Lower leg skin (tissue), 4 donors: ENCODE measurements around the gene GAS6. TPM values are rescaled to one million over a fixed set of nuclear protein-coding genes. Genes with fewer than 3 reads are reported as not detected.

ENCODE experiments used
- DNase-seq, 2 donors: peaks; one replicate each; pipeline ENCODE4 v3.0.0-alpha.2; 2019; ENCODE audit warnings: low spot score in 2 of 2
- H3K4me3 ChIP-seq: fragments of 200-600 bp; sonication (generic); 2 replicates; pipeline ENCODE4 v1.5.1; 2017; ENCODE audit warnings: mild to moderate bottlenecking, low read depth; ENCODE audit not compliant: poor library complexity, severe bottlenecking
- POLR2A ChIP-seq, 2 donors: fragments of 450-650 bp; IDR thresholded peaks; one replicate each; pipeline ENCODE4 v1.6.1; 2016 to 2017; ENCODE audit warnings: antibody characterized with exemption in 2 of 2, mild to moderate bottlenecking in 1 of 2, moderate library complexity in 1 of 2
- WGBS, 2 donors: methylation state at CpG; one replicate each; pipeline ENCODE4 v1.1.5; 2018; 5-methylcytosine and 5-hydroxymethylcytosine counted together
- intact Hi-C: fragments of 100-400 bp; cut with DNase I; formaldehyde crosslinking; loops from one replicate; pipeline ENCODE4 v1.15.0; 2023; ENCODE audit warnings: low total_unique reads
- total RNA-seq, 4 donors: library from RNA; depleted of rRNA; stranded (reverse); fragments of >200 nt; gene quantifications; one replicate each; pipeline ENCODE4 v1.1.0, GENCODE V29; 2016
- TF ChIP-seq, protein P1 (sequence below), 3 donors: fragments of 450-650 bp; IDR thresholded peaks; one replicate each; pipeline ENCODE4 v1.5.1; 2016; ENCODE audit warnings: antibody characterized with exemption in 3 of 3, mild to moderate bottlenecking in 3 of 3, moderate library complexity in 2 of 3

GAS6 gene
- total RNA-seq, 4 donors from 2014 or later = 176 to 307 (median 213) TPM

DNA sequence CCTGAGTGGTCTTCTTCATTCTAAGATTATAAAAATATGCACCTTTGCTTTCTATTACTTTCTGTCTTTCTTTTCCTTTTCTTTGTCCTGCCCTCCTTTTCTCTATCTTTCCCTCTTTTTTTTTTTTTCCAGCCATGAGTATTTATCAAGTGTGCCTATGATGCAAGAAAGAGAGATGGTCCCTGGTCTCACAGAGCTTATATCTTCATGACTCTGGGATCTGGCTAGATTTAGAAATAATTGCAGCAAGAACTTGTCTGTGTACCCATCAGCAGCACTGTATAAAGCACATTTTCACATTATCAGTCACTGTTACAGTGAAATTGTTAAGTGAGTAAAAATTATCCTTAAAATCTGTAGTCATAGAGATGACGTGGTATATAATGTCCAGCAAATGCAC, 31.6 kb upstream of the GAS6 start:
- DNase-seq = no peak
- WGBS, 2 donors = 92 to 97% methylated on average over 1 of the region's 1 CpG
- H3K4me3 ChIP-seq = no peak overlapping the region
- TF ChIP-seq, protein P1, sequence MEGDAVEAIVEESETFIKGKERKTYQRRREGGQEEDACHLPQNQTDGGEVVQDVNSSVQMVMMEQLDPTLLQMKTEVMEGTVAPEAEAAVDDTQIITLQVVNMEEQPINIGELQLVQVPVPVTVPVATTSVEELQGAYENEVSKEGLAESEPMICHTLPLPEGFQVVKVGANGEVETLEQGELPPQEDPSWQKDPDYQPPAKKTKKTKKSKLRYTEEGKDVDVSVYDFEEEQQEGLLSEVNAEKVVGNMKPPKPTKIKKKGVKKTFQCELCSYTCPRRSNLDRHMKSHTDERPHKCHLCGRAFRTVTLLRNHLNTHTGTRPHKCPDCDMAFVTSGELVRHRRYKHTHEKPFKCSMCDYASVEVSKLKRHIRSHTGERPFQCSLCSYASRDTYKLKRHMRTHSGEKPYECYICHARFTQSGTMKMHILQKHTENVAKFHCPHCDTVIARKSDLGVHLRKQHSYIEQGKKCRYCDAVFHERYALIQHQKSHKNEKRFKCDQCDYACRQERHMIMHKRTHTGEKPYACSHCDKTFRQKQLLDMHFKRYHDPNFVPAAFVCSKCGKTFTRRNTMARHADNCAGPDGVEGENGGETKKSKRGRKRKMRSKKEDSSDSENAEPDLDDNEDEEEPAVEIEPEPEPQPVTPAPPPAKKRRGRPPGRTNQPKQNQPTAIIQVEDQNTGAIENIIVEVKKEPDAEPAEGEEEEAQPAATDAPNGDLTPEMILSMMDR (IDR thresholded peaks at IDR 0.05) = no peak
- TF ChIP-seq POLR2A (IDR thresholded peaks at IDR 0.05) = no peak
- intact Hi-C loops = no loop called here

GRCh38 chr13:113890774-113891480, 27.1 kb upstream of the GAS6 start:
- DNase-seq = no peak
- intact Hi-C loops = no loop called here
- 61 to 75% methylated on average over 2 of the region's 2 CpGs for WGBS, 2 donors
- TF ChIP-seq POLR2A (IDR thresholded peaks at IDR 0.05) = no peak
- TF ChIP-seq, protein P1 (IDR thresholded peaks at IDR 0.05) = no peak
- H3K4me3 ChIP-seq = no peak overlapping the region

DNA sequence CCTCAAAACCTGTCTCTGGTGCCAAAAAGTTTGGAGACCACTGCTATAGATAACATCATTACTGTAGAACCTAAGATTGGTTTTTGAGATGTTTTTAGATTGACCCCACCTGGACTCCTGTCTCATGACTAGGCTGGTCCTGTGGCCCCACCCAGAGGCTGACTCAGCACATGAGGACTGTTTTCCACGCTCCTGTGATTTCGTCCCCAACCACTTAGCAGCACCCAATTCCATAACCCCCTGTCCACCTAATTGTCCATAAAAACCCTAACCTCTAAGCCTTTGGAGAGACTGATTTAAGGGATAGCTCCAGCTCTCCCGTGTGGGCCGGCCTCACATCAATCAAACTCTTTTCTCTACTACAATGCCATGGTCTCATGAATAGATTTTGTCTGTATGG, 25.6 kb upstream of the GAS6 start:
- intact Hi-C loops = no loop called here
- peak in 1 of 2 donors; percentile 74 for DNase-seq
- no peak overlapping the region for H3K4me3 ChIP-seq
- TF ChIP-seq, protein P1 (IDR thresholded peaks at IDR 0.05) = no peak
- no peak for TF ChIP-seq POLR2A (IDR thresholded peaks at IDR 0.05)
- WGBS, 2 donors = 91% methylated on average over 4 of the region's 4 CpGs

DNA sequence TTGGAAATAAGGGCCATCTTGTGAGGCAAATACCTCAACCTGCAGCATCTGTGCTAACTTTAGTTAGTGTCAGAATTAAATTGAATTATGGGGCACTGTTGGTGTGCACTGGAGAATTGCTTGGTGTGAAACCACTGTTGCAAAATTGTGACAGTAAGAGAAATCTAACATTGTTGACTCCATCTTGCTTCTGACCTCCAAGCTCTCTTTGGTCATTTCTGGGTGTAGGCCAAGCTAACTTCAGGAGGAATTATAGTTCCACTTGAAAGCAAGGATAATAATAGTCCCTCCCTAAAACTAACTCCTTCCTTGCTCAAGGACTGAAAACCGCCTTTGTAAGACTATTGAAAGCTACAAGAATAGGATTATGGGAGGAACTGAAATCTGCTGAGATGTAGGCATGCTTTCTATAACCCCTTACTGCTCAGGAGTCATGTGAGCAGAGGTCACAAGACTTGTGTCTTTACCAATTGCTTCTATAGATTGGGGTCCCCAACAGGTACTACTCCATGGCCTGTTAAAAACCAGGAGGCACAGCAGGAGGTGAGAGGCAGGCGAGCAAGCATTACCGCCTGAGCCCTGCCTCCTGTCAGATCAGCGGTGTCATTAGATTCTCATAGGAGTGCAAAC, 24.9 kb upstream of the GAS6 start:
- no peak for DNase-seq
- TF ChIP-seq, protein P1 (IDR thresholded peaks at IDR 0.05) = no peak
- no peak for TF ChIP-seq POLR2A (IDR thresholded peaks at IDR 0.05)
- 91 to 97% methylated on average over 4 of the region's 4 CpGs for WGBS, 2 donors
- no peak overlapping the region for H3K4me3 ChIP-seq
- intact Hi-C loops = no loop called here

DNA sequence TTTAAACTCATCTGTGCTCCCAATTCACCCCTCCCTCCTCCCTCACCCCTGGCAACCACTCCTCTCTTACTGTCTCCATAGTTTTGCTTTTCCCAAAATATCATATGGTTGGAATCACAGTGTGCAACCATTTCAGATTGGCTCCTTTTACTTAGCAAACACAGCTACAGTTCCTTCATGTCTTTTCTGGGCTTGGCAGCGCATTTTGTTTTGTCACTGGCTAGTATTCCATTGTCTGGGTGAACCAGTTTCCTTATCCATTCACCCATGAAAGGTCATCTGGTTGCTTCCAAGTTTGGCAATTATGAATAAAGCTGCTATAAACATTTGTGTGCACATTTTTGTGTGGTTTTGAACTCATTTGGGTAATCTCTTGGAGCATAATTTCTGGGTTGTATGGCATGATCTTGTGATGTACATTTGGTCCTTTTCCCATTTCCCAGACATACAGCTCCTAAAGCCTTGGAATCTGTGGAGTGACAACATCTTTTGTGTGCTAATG, 23.9 kb upstream of the GAS6 start:
- DNase-seq = no peak

More for the DNA sequence above, 23.9 kb upstream of the GAS6 start:
- no peak overlapping the region for H3K4me3 ChIP-seq
- WGBS, 2 donors = 52 to 59% methylated on average over 1 of the region's 1 CpG
- TF ChIP-seq, protein P1 (IDR thresholded peaks at IDR 0.05) = no peak
- TF ChIP-seq POLR2A (IDR thresholded peaks at IDR 0.05) = no peak
- intact Hi-C loops = no loop called here
